ENCODE measurements around the gene ARHGEF4. TPM values are rescaled to one million over a fixed set of nuclear protein-coding genes. Genes with fewer than 3 reads are reported as not detected.
"Not testable (repeated sequence)": the region's sequence is repeated elsewhere in the genome, so short reads cannot be mapped to it uniquely, and the experiment has no call there.

ARHGEF4 gene
- total RNA-seq, 1 experiment from 2014 or later: 26.6 TPM

GRCh38 chr2:131075578-131075977 lies 238.9 kb downstream of the ARHGEF4 start:
- DNase-seq (ENCODE audit: low read depth, low spot score); H3K4me2 ChIP-seq (ENCODE audit: low read length); BruUV-seq (replicated peaks); H3K9me3 ChIP-seq (ENCODE audit: control insufficient read depth in 1 of 2, insufficient read depth in 1 of 2, low read depth in 1 of 2, low read length in 2 of 2); H3K4me3 ChIP-seq (replicated peaks in 1 of 2; ENCODE audit: low read depth in 1 of 2, low read length in 2 of 2); H3K27me3 ChIP-seq (ENCODE audit: insufficient read depth, low read length); CTCF ChIA-PET; POLR2A ChIA-PET; H2AFZ ChIP-seq (ENCODE audit: low read depth, low read length, poor library complexity, severe bottlenecking); intact Hi-C loops (cut with micrococcal nuclease); ATAC-seq; H3K27ac ChIP-seq (ENCODE audit: low read depth, low read length); H3K9ac ChIP-seq (ENCODE audit: low read length); H3K9me2 ChIP-seq (ENCODE audit: insufficient read depth); H4K20me1 ChIP-seq (ENCODE audit: insufficient read depth); RAD21 ChIA-PET (ENCODE audit: low non-redundant PET in 1 of 2, low total read pairs in 2 of 2, uncharacterized antibody in 2 of 2, unreplicated experiment in 2 of 2): not testable (repeated sequence)
- H3K79me2 ChIP-seq (ENCODE audit: insufficient read depth, low read length): peaks cover 100% of the 10 kb centered on the region
- peaks cover 33 to 51% of the 10 kb centered on the region in 2 experiments for H3K36me3 ChIP-seq (ENCODE audit: control insufficient read depth in 1 of 2, insufficient read depth in 2 of 2, low read length in 2 of 2)
- peaks cover 6 to 13% of the 10 kb centered on the region in 2 experiments; a peak in 3 of 4 replicates for H3K4me1 ChIP-seq (ENCODE audit: control insufficient read depth in 1 of 2, insufficient read depth in 2 of 2, low read length in 2 of 2)

- Histone ChIP-seq H3K9me3 (ENCODE audit: control insufficient read depth in 1 of 2, insufficient read depth in 1 of 2, low read depth in 1 of 2, low read length in 2 of 2) (no peaks in the 10 kb centered on the region), H3K4me2 (ENCODE audit: low read length) (no peak overlapping the region), H3K79me2 (ENCODE audit: insufficient read depth, low read length) (peaks cover 100% of the 10 kb centered on the region), H3K4me1 (ENCODE audit: control insufficient read depth in 1 of 2, insufficient read depth in 2 of 2, low read length in 2 of 2) (peaks cover 6 to 13% of the 10 kb centered on the region in 2 experiments; a peak in 3 of 4 replicates), H3K36me3 (ENCODE audit: control insufficient read depth in 1 of 2, insufficient read depth in 2 of 2, low read length in 2 of 2) (peaks cover 35 to 47% of the 10 kb centered on the region in 2 experiments), H3K27me3 (ENCODE audit: insufficient read depth, low read length) (no peaks in the 10 kb centered on the region), H3K27ac (ENCODE audit: low read depth, low read length) (no peak overlapping the region), H3K4me3 (replicated peaks in 1 of 2; ENCODE audit: low read depth in 1 of 2, low read length in 2 of 2) (no peak overlapping the region), H3K9ac (ENCODE audit: low read length) (no peak overlapping the region), H2AFZ (ENCODE audit: low read depth, low read length, poor library complexity, severe bottlenecking) (no peak overlapping the region), H4K20me1 (ENCODE audit: insufficient read depth) (peaks cover 10% of the 10 kb centered on the region; the same call in 1 of the 2 replicates), H3K9me2 (ENCODE audit: insufficient read depth) (no peaks in the 10 kb centered on the region)
- RAD21 ChIA-PET (ENCODE audit: low non-redundant PET in 1 of 2, low total read pairs in 2 of 2, uncharacterized antibody in 2 of 2, unreplicated experiment in 2 of 2): no interaction called here
- TF ChIP-seq ATF3 (IDR thresholded peaks at IDR 0.05) (no peak), ZNF274 (IDR thresholded peaks at IDR 0.05; ENCODE audit: low read depth, low read length) (no peak), RAD21 (IDR thresholded peaks at IDR 0.05; ENCODE audit: low read depth) (no peak), POLR2AphosphoS5 (IDR thresholded peaks at IDR 0.05; ENCODE audit: low read depth, low read length) (no peak), CTCF (IDR thresholded peaks at IDR 0.05 in 2 of 3, conservative IDR thresholded peaks at IDR 0.05 in 1 of 3; ENCODE audit: borderline replicate concordance in 1 of 3, insufficient read depth in 1 of 3, low read depth in 2 of 3, low read length in 2 of 3) (no peak), MAX (IDR thresholded peaks at IDR 0.05) (no peak), SRF (IDR thresholded peaks at IDR 0.05; ENCODE audit: low read depth) (no peak), ZBTB33 (IDR thresholded peaks at IDR 0.05; ENCODE audit: extremely low read depth, insufficient replicate concordance, low read length) (no peak), CEBPB (IDR thresholded peaks at IDR 0.05; ENCODE audit: low read depth) (no peak), SIN3A (IDR thresholded peaks at IDR 0.05; ENCODE audit: low read depth) (no peak), YY1 (IDR thresholded peaks at IDR 0.05; ENCODE audit: extremely low read depth, insufficient replicate concordance, low read depth, low read length) (no peak), FOSL1 (IDR thresholded peaks at IDR 0.05; ENCODE audit: low read depth) (no peak), CBX3 (IDR thresholded peaks at IDR 0.05; ENCODE audit: low read depth) (no peak), EGR1 (IDR thresholded peaks at IDR 0.05; ENCODE audit: low read depth) (no peak), EZH2phosphoT487 (IDR thresholded peaks at IDR 0.05; ENCODE audit: borderline replicate concordance) (no peak)
- CTCF ChIA-PET: no interaction called here
- intact Hi-C loops (cut with micrococcal nuclease): no loop called here
- no TSS peak for BruUV-seq (replicated peaks)
- DNase-seq (ENCODE audit: low read depth, low spot score) (no peak), ATAC-seq (no peak)
- POLR2A ChIA-PET: no interaction called here
Observed at GRCh38 chr2:131076707-131077106, 240.0 kb downstream of the ARHGEF4 start.

All from HCT116 (cell line).